HCT116 (cell line): ENCODE data around the gene GNGT2. TPM values are rescaled to one million over a fixed set of nuclear protein-coding genes. Genes with fewer than 3 reads are reported as not detected.
A peak's percentile ranks its signal among the peaks of the same experiment; 100 is the strongest.

Source experiments
- ATAC-seq: fragments of 200-7000 bp; cut with Tn5 transposase; 2 replicates; pipeline ENCODE4 v1.9.1; 2020; ENCODE audit warnings: mild to moderate bottlenecking, moderate library complexity
- BruUV-seq: library from RNA; stranded (reverse); fragments of 400-500 nt; replicated peaks from 2 replicates; lab custom pipeline; 2021; lab: Mats Ljungman, UMichigan
- CTCF ChIA-PET: fragments of 300-600 bp; sonication (Branson Sonifier 250); formaldehyde crosslinking; loops from one replicate; lab custom pipeline; 2021; ENCODE audit warnings: antibody characterized with exemption; lab: Charles Lee
- POLR2A ChIA-PET: fragments of 300-600, 350-600 bp; sonication (Branson Sonifier 250); formaldehyde crosslinking; loops from one replicate; lab custom pipeline; 2021; ENCODE audit warnings: antibody characterized with exemption; lab: Charles Lee
- RAD21 ChIA-PET, 2 experiments: fragments of 300-600 bp; sonication (Branson Sonifier 250); formaldehyde crosslinking; loops; one replicate each; lab custom pipeline; 2023; ENCODE audit warnings: low total read pairs in 2 of 2; ENCODE audit not compliant: uncharacterized antibody in 2 of 2, unreplicated experiment in 2 of 2, low non-redundant PET in 1 of 2; lab: Charles Lee
- DNase-seq: peaks from one replicate; pipeline ENCODE4 v3.0.0-alpha.2; 2010; ENCODE audit warnings: low read depth, low spot score
- H2AFZ ChIP-seq: fragments of 200-600 bp; shearing (Covaris generic), sonication (generic); 2 replicates; pipeline ENCODE4 v1.6.1; 2017; ENCODE audit warnings: low read depth, mixed run types, mixed read lengths, antibody characterized with exemption, low read length; ENCODE audit not compliant: poor library complexity, severe bottlenecking
- H3K27ac ChIP-seq: 2 replicates; pipeline ENCODE4 v1.5.1; 2012; ENCODE audit warnings: low read depth, low read length
- H3K27me3 ChIP-seq: fragments of 200-600 bp; sonication (generic); 2 replicates; pipeline ENCODE4 v1.6.1; 2016; ENCODE audit warnings: mixed run types, low read length, mixed read lengths; ENCODE audit not compliant: insufficient read depth
- H3K36me3 ChIP-seq, 2 experiments: fragments of 200-500 bp in 1 of 2; fragments of 200-600 bp in 1 of 2; sonication (Bioruptor generic) in 1 of 2; sonication (generic) in 1 of 2; 2 replicates each; pipeline versions ENCODE4 v1.5.1 to v1.6.1; 2014 to 2016; ENCODE audit warnings: low read length in 2 of 2, inconsistent platforms in 1 of 2, mixed read lengths in 1 of 2, mixed run types in 1 of 2; ENCODE audit not compliant: insufficient read depth in 2 of 2, control insufficient read depth in 1 of 2
- H3K4me1 ChIP-seq, 2 experiments: fragments of 200-600 bp in 1 of 2; sonication (generic) in 1 of 2; 2 replicates each; pipeline versions ENCODE4 v1.5.1 to v1.6.1; 2012 to 2017; ENCODE audit warnings: low read length in 2 of 2, inconsistent platforms in 1 of 2, mild to moderate bottlenecking in 1 of 2, mixed read lengths in 1 of 2, mixed run types in 1 of 2, moderate library complexity in 1 of 2; ENCODE audit not compliant: insufficient read depth in 2 of 2, control insufficient read depth in 1 of 2
- H3K4me2 ChIP-seq: fragments of 200-600 bp; sonication (generic); 2 replicates; pipeline ENCODE4 v1.6.1; 2017; ENCODE audit warnings: mixed run types, low read length, mixed read lengths
- H3K4me3 ChIP-seq, 2 experiments: fragments of 200-600 bp in 1 of 2; sonication (generic) in 1 of 2; replicated peaks in 1 of 2; 2 replicates each; pipeline ENCODE4 v1.5.1; 2011 to 2016; ENCODE audit warnings: low read length in 2 of 2, control low read depth in 1 of 2, low read depth in 1 of 2, mild to moderate bottlenecking in 1 of 2, mixed read lengths in 1 of 2, mixed run types in 1 of 2
- H3K79me2 ChIP-seq: fragments of 200-600 bp; sonication (generic); 2 replicates; pipeline ENCODE4 v1.6.1; 2017; ENCODE audit warnings: mild to moderate bottlenecking, mixed run types, low read length, moderate library complexity, mixed read lengths; ENCODE audit not compliant: insufficient read depth
- H3K9ac ChIP-seq: fragments of 200-600 bp; sonication (generic); 2 replicates; pipeline ENCODE4 v1.6.1; 2016; ENCODE audit warnings: low read length, mixed read lengths
- H3K9me2 ChIP-seq: fragments of 200-600 bp; sonication (generic), shearing (Covaris generic); 2 replicates; pipeline ENCODE4 v1.6.1; 2017; ENCODE audit warnings: mixed run types, mild to moderate bottlenecking, moderate library complexity; ENCODE audit not compliant: insufficient read depth
- H3K9me3 ChIP-seq, 2 experiments: fragments of 200-500 bp in 1 of 2; fragments of 200-600 bp in 1 of 2; sonication (Bioruptor generic) in 1 of 2; sonication (generic) in 1 of 2; 2 replicates each; pipeline ENCODE4 v1.6.1; 2014 to 2017; ENCODE audit warnings: low read length in 2 of 2, mixed read lengths in 2 of 2, inconsistent platforms in 1 of 2, low read depth in 1 of 2, mild to moderate bottlenecking in 1 of 2, mixed run types in 1 of 2, moderate library complexity in 1 of 2; ENCODE audit not compliant: control insufficient read depth in 1 of 2, insufficient read depth in 1 of 2
- H4K20me1 ChIP-seq: fragments of 200-600 bp; sonication (generic), shearing (Covaris generic); 2 replicates; pipeline ENCODE4 v1.6.1; 2017; ENCODE audit warnings: mixed run types, mild to moderate bottlenecking, moderate library complexity; ENCODE audit not compliant: insufficient read depth
- CBX3 ChIP-seq: IDR thresholded peaks from 2 replicates; pipeline ENCODE4 v1.6.1; 2012; ENCODE audit warnings: low read depth
- CEBPB ChIP-seq: IDR thresholded peaks from 2 replicates; pipeline ENCODE4 v1.6.1; 2012; ENCODE audit warnings: low read depth
- EGR1 ChIP-seq: IDR thresholded peaks from 2 replicates; pipeline ENCODE4 v1.6.1; 2012; ENCODE audit warnings: low read depth
- ELF1 ChIP-seq: IDR thresholded peaks from 2 replicates; pipeline ENCODE4 v1.6.1; 2012; ENCODE audit warnings: low read depth, borderline replicate concordance
- FOSL1 ChIP-seq: IDR thresholded peaks from 2 replicates; pipeline ENCODE4 v1.6.1; 2012; ENCODE audit warnings: low read depth
- POLR2A ChIP-seq: IDR thresholded peaks from 2 replicates; pipeline ENCODE4 v1.7.0; 2011; ENCODE audit warnings: borderline replicate concordance; ENCODE audit not compliant: insufficient read depth, insufficient read length; ENCODE audit errors: extremely low read depth
- POLR2AphosphoS5 ChIP-seq: IDR thresholded peaks from 2 replicates; pipeline ENCODE4 v1.6.1; 2011; ENCODE audit warnings: mild to moderate bottlenecking, low read depth, low read length, moderate library complexity
- TCF7L2 ChIP-seq: IDR thresholded peaks from 2 replicates; pipeline ENCODE4 v1.7.0; 2011; ENCODE audit warnings: borderline replicate concordance, inconsistent platforms; ENCODE audit not compliant: insufficient read depth, insufficient read length; ENCODE audit errors: extremely low read depth
- YY1 ChIP-seq: IDR thresholded peaks from 2 replicates; pipeline ENCODE4 v1.6.1; 2011; ENCODE audit warnings: low read length, low read depth, moderate library complexity, mild to moderate bottlenecking; ENCODE audit not compliant: insufficient replicate concordance; ENCODE audit errors: extremely low read depth
- ZNF274 ChIP-seq: fragments of 200-500 bp; sonication (Bioruptor generic); IDR thresholded peaks from 2 replicates; pipeline ENCODE4 v1.6.1; 2014; ENCODE audit warnings: mild to moderate bottlenecking, low read depth, low read length, inconsistent platforms
- intact Hi-C: fragments of 100-400 bp; cut with micrococcal nuclease; formaldehyde crosslinking; loops from 2 replicates; pipeline ENCODE4 v1.10.0; 2022
- total RNA-seq: library from RNA; stranded (reverse); gene quantifications from one replicate; pipeline ENCODE4 v1.2.1, GENCODE V29; 2021; ENCODE audit not compliant: unreplicated experiment
- TF ChIP-seq, protein P1 (sequence below), 3 experiments: fragments of 200-600 bp in 1 of 3; sonication (generic) in 1 of 3; IDR thresholded peaks in 2 of 3; conservative IDR thresholded peaks in 1 of 3; 2 replicates each; pipeline ENCODE4 v1.5.1; 2012 to 2017; ENCODE audit warnings: low read depth in 2 of 3, low read length in 2 of 3, antibody characterized with exemption in 1 of 3, borderline replicate concordance in 1 of 3, control low read depth in 1 of 3, mild to moderate bottlenecking in 1 of 3, mixed read lengths in 1 of 3, mixed run types in 1 of 3, moderate library complexity in 1 of 3; ENCODE audit not compliant: insufficient read depth in 1 of 3
- TF ChIP-seq, protein P2 (sequence below): IDR thresholded peaks from 2 replicates; pipeline ENCODE4 v1.6.1; 2012
- TF ChIP-seq, protein P3 (sequence below): IDR thresholded peaks from 2 replicates; pipeline ENCODE4 v1.6.1; 2012; ENCODE audit warnings: low read depth
- TF ChIP-seq, protein P4 (sequence below): IDR thresholded peaks from 2 replicates; pipeline ENCODE4 v1.6.1; 2011; ENCODE audit warnings: mild to moderate bottlenecking, low read length, moderate library complexity; ENCODE audit not compliant: insufficient replicate concordance; ENCODE audit errors: extremely low read depth

Gene GNGT2
- total RNA-seq, 1 experiment from 2014 or later: not detected

DNA sequence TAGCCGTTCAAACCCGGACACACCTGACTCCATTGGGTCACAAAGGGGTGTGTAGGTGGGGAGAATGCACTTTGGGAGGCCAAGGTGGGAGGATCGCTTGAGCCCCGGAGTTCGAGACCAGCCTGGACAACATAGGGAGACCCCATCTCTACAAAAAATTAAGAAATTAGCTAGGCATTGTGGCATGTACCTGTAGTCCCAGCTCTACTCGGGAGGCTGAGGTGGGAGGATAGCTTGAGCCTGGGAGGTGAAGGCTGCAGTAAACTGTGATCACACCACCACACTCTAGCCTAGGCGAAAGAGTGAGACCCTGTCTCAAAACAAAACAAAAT lies 21.2 kb upstream of the GNGT2 start:
- no peak for ATAC-seq
- no peaks in the 10 kb centered on the region for H3K9me2 ChIP-seq
- H3K36me3 ChIP-seq: no peaks in the 10 kb centered on the region
- H3K9me3 ChIP-seq: no peaks in the 10 kb centered on the region
- H3K79me2 ChIP-seq: no peaks in the 10 kb centered on the region
- ChIA-PET CTCF (no interaction called here), POLR2A (no interaction called here), RAD21 (no interaction called here)
- H3K4me2 ChIP-seq: peak overlapping the region; percentile 97
- H2AFZ ChIP-seq: peak overlapping the region; percentile 82
- H3K4me3 ChIP-seq: peak overlapping the region in 1 of 2 experiments; percentile 66; a peak in 2 of 4 replicates
- H3K27me3 ChIP-seq: no peaks in the 10 kb centered on the region
- no peak overlapping the region for H3K27ac ChIP-seq
- intact Hi-C loops: no loop called here
- no peaks in the 10 kb centered on the region for H4K20me1 ChIP-seq
- TF ChIP-seq, protein P1, sequence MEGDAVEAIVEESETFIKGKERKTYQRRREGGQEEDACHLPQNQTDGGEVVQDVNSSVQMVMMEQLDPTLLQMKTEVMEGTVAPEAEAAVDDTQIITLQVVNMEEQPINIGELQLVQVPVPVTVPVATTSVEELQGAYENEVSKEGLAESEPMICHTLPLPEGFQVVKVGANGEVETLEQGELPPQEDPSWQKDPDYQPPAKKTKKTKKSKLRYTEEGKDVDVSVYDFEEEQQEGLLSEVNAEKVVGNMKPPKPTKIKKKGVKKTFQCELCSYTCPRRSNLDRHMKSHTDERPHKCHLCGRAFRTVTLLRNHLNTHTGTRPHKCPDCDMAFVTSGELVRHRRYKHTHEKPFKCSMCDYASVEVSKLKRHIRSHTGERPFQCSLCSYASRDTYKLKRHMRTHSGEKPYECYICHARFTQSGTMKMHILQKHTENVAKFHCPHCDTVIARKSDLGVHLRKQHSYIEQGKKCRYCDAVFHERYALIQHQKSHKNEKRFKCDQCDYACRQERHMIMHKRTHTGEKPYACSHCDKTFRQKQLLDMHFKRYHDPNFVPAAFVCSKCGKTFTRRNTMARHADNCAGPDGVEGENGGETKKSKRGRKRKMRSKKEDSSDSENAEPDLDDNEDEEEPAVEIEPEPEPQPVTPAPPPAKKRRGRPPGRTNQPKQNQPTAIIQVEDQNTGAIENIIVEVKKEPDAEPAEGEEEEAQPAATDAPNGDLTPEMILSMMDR (IDR thresholded peaks at IDR 0.05 in 2 of 3, conservative IDR thresholded peaks at IDR 0.05 in 1 of 3; ENCODE audit: borderline replicate concordance in 1 of 3, insufficient read depth in 1 of 3, low read depth in 2 of 3, low read length in 2 of 3): no peak
- TF ChIP-seq ELF1: no peak
- no peak for TF ChIP-seq ZNF274
- TF ChIP-seq, protein P2, sequence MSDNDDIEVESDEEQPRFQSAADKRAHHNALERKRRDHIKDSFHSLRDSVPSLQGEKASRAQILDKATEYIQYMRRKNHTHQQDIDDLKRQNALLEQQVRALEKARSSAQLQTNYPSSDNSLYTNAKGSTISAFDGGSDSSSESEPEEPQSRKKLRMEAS: no peak
- TF ChIP-seq POLR2A: no peak
- TF ChIP-seq YY1: no peak
- no peak for TF ChIP-seq FOSL1
- TF ChIP-seq EGR1: no peak
- TF ChIP-seq, protein P3, sequence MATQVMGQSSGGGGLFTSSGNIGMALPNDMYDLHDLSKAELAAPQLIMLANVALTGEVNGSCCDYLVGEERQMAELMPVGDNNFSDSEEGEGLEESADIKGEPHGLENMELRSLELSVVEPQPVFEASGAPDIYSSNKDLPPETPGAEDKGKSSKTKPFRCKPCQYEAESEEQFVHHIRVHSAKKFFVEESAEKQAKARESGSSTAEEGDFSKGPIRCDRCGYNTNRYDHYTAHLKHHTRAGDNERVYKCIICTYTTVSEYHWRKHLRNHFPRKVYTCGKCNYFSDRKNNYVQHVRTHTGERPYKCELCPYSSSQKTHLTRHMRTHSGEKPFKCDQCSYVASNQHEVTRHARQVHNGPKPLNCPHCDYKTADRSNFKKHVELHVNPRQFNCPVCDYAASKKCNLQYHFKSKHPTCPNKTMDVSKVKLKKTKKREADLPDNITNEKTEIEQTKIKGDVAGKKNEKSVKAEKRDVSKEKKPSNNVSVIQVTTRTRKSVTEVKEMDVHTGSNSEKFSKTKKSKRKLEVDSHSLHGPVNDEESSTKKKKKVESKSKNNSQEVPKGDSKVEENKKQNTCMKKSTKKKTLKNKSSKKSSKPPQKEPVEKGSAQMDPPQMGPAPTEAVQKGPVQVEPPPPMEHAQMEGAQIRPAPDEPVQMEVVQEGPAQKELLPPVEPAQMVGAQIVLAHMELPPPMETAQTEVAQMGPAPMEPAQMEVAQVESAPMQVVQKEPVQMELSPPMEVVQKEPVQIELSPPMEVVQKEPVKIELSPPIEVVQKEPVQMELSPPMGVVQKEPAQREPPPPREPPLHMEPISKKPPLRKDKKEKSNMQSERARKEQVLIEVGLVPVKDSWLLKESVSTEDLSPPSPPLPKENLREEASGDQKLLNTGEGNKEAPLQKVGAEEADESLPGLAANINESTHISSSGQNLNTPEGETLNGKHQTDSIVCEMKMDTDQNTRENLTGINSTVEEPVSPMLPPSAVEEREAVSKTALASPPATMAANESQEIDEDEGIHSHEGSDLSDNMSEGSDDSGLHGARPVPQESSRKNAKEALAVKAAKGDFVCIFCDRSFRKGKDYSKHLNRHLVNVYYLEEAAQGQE: no peak
- TF ChIP-seq CBX3: no peak
- no peak for TF ChIP-seq TCF7L2
- TF ChIP-seq POLR2AphosphoS5: no peak
- TF ChIP-seq CEBPB: no peak
- TF ChIP-seq, protein P4, sequence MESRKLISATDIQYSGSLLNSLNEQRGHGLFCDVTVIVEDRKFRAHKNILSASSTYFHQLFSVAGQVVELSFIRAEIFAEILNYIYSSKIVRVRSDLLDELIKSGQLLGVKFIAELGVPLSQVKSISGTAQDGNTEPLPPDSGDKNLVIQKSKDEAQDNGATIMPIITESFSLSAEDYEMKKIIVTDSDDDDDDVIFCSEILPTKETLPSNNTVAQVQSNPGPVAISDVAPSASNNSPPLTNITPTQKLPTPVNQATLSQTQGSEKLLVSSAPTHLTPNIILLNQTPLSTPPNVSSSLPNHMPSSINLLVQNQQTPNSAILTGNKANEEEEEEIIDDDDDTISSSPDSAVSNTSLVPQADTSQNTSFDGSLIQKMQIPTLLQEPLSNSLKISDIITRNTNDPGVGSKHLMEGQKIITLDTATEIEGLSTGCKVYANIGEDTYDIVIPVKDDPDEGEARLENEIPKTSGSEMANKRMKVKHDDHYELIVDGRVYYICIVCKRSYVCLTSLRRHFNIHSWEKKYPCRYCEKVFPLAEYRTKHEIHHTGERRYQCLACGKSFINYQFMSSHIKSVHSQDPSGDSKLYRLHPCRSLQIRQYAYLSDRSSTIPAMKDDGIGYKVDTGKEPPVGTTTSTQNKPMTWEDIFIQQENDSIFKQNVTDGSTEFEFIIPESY: no peak
- peaks cover 0 to 33% of the 10 kb centered on the region in 2 experiments; a peak in 3 of 4 replicates for H3K4me1 ChIP-seq
- DNase-seq: no peak
- no peak overlapping the region for H3K9ac ChIP-seq
- no TSS peak for BruUV-seq
